ENCODE measurements around the gene DOCK6. TPM values are rescaled to one million over a fixed set of nuclear protein-coding genes. Genes with fewer than 3 reads are reported as not detected.

The DOCK6 gene
- total RNA-seq, 1 donor, result 183 TPM

DNA sequence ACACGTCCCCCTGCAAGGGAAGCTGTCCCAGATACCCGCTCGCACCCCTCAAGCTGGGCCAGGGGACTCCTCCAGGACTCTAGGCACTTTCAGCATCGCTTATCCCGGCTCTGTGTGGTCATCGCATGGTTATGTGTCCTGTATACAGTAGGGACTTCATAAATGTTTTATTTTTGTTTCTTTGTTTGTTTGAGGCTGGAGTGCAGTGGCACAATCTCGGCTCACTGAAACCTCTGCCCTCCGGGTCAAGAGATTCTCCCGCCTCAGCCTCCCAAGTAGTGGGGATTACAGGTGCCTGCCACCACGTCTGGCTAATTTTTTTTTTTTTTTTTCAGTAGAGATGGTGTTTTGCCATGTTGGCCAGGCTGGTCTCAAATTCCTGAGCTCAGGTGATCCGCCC lies 15.4 kb downstream of the DOCK6 start:
- no peaks in the 10 kb centered on the region for H3K79me2 ChIP-seq (ENCODE audit: insufficient read depth, low read length)
- H4K20me1 ChIP-seq (ENCODE audit: insufficient read depth, low read length), result no peaks in the 10 kb centered on the region
- no peaks in the 10 kb centered on the region for H3K9me3 ChIP-seq (ENCODE audit: low read depth, low read length)
- H2AFZ ChIP-seq (ENCODE audit: low read length), result no peak overlapping the region
- TF ChIP-seq, protein P1, sequence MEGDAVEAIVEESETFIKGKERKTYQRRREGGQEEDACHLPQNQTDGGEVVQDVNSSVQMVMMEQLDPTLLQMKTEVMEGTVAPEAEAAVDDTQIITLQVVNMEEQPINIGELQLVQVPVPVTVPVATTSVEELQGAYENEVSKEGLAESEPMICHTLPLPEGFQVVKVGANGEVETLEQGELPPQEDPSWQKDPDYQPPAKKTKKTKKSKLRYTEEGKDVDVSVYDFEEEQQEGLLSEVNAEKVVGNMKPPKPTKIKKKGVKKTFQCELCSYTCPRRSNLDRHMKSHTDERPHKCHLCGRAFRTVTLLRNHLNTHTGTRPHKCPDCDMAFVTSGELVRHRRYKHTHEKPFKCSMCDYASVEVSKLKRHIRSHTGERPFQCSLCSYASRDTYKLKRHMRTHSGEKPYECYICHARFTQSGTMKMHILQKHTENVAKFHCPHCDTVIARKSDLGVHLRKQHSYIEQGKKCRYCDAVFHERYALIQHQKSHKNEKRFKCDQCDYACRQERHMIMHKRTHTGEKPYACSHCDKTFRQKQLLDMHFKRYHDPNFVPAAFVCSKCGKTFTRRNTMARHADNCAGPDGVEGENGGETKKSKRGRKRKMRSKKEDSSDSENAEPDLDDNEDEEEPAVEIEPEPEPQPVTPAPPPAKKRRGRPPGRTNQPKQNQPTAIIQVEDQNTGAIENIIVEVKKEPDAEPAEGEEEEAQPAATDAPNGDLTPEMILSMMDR (IDR thresholded peaks at IDR 0.05; ENCODE audit: extremely low read depth, low read depth, low read length), result no peak
- H3K4me1 ChIP-seq (ENCODE audit: insufficient read depth, low read length), result peaks cover 7% of the 10 kb centered on the region
- no peak overlapping the region for H3K4me3 ChIP-seq (ENCODE audit: insufficient read depth, low read length)
- DNase-seq (ENCODE audit: insufficient read length, low spot score, missing footprints), result peak; percentile 62
- no peaks in the 10 kb centered on the region for H3K36me3 ChIP-seq (ENCODE audit: insufficient read depth, low read length)
- no peak overlapping the region for H3K27ac ChIP-seq (ENCODE audit: low read depth, low read length)
- H3K27me3 ChIP-seq (ENCODE audit: insufficient read depth, low read length), result no peaks in the 10 kb centered on the region
- H3K4me2 ChIP-seq (ENCODE audit: insufficient read depth, low read length), result no peak overlapping the region

DNA sequence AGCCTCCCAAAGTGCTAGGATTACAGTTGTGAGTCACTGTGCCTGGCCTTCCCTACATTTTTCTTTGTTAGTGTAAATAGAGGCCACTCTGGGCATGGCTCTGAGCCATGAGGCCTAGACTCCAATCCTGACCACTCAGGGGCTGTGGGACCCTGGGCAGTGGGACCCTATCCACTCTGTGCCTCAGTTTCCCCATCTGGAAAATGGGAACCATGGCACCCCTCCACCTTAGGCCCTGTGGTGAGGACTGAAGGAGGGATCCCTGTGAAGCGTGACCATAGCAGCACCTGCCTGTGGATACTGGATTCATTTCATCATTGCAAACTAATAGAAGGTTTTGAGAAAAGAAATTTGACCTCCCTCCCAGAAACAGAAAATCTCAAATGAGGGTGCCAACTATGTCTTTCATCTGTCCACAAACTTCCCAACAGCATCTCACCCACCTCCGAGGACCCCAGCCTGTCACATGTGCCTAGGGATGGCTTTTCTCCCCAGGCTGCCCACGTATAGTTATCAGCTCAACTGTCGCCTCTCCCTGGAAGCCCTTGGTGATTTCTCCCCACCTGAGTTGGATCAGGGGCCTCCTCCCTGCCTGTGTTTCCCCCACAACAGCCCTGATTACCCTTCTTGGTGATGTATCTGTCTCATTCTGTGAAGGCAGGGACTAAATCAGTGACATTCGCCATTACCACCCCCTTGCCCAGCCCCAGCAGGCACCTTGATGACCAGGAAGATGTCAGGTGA lies 17.3 kb downstream of the DOCK6 start:
- Histone ChIP-seq H3K27me3 (ENCODE audit: insufficient read depth, low read length) (no peaks in the 10 kb centered on the region), H3K4me2 (ENCODE audit: insufficient read depth, low read length) (no peak overlapping the region), H3K9me3 (ENCODE audit: low read depth, low read length) (no peaks in the 10 kb centered on the region), H3K4me3 (ENCODE audit: insufficient read depth, low read length) (no peak overlapping the region), H3K27ac (ENCODE audit: low read depth, low read length) (no peak overlapping the region), H3K79me2 (ENCODE audit: insufficient read depth, low read length) (no peaks in the 10 kb centered on the region), H3K4me1 (ENCODE audit: insufficient read depth, low read length) (peaks cover 7% of the 10 kb centered on the region), H2AFZ (ENCODE audit: low read length) (no peak overlapping the region), H3K36me3 (ENCODE audit: insufficient read depth, low read length) (no peaks in the 10 kb centered on the region), H4K20me1 (ENCODE audit: insufficient read depth, low read length) (no peaks in the 10 kb centered on the region)
- DNase-seq (ENCODE audit: insufficient read length, low spot score, missing footprints), result peak; percentile 51
- TF ChIP-seq, protein P1 (IDR thresholded peaks at IDR 0.05; ENCODE audit: extremely low read depth, low read depth, low read length), result no peak

DNA sequence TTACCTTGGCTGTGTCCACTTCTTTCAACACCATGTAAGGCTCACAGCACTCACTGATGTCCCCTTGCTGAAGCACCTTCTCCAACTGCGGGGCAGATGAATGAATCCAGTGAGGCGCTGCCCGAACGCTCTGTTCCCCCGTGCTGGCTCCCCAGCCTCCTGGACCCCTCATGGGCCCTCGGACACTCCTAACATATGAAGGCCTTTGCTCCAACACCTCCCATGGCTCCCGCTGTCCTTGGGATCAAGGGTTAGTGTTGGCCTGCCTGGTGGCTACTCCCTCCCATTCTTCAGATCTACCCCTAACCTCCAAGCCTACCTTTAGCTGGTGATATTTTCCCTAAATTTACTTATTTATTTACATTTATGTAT lies 18.5 kb downstream of the DOCK6 start:
- TF ChIP-seq, protein P1 (IDR thresholded peaks at IDR 0.05; ENCODE audit: extremely low read depth, low read depth, low read length), result no peak
- DNase-seq (ENCODE audit: insufficient read length, low spot score, missing footprints), result peak; percentile 31
- H3K9me3 ChIP-seq (ENCODE audit: low read depth, low read length), result no peaks in the 10 kb centered on the region
- peak overlapping the region; percentile 64 for H3K4me2 ChIP-seq (ENCODE audit: insufficient read depth, low read length)
- peaks cover 7% of the 10 kb centered on the region for H3K4me1 ChIP-seq (ENCODE audit: insufficient read depth, low read length)
- no peaks in the 10 kb centered on the region for H3K79me2 ChIP-seq (ENCODE audit: insufficient read depth, low read length)
- peaks cover 3% of the 10 kb centered on the region for H3K36me3 ChIP-seq (ENCODE audit: insufficient read depth, low read length)
- H2AFZ ChIP-seq (ENCODE audit: low read length), result peak overlapping the region; percentile 65
- no peak overlapping the region for H3K27ac ChIP-seq (ENCODE audit: low read depth, low read length)
- H4K20me1 ChIP-seq (ENCODE audit: insufficient read depth, low read length), result no peaks in the 10 kb centered on the region
- H3K27me3 ChIP-seq (ENCODE audit: insufficient read depth, low read length), result no peaks in the 10 kb centered on the region
- no peak overlapping the region for H3K4me3 ChIP-seq (ENCODE audit: insufficient read depth, low read length)

DNA sequence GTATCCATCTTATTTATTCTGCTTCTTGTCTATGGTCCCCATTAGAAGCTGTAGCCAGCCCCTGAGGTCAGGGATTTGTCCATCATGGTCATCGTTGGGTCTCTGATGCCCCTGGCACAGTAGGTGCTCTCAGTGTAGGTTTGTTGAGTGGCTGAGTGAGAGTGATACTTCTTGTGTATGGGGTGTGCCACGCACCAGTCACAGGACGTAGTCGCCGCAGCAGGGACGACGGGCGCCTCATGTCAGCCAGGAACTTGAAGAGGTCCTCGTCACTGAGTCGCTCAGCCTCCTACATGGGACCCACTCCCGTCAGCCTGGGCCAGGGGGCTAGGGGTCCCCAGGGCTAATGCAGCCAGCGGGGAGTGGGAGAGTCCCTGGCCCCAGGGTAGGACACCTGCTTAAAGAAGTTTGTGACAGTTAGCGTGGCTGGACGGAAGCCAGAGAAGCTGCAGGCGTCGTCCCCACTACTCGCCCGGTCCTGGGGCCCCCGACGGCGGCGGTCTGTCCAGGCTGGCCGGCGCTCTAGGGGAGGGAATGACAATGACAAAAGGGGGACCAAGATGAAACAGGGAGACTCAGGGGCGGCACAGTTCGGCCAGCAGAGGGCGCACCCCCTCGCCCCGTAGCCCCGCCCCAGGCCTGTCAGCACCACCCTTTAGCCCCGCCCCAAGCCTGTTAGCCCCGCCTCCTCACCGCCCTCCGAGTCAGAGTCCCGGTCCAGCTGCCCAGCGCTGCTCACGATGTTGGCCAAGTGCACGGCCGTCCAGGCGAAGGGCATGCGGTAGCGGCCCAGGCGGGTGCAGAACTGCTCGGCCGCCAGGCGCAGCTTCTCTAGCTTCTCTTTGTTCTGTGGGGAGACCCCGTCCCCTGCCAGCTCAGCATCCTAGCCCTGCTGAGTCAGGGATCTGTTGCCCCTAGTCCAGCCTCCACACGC lies 19.2 kb downstream of the DOCK6 start:
- Histone ChIP-seq H3K27me3 (ENCODE audit: insufficient read depth, low read length) (no peaks in the 10 kb centered on the region), H3K4me2 (ENCODE audit: insufficient read depth, low read length) (peak overlapping the region; percentile 64), H3K79me2 (ENCODE audit: insufficient read depth, low read length) (no peaks in the 10 kb centered on the region), H3K36me3 (ENCODE audit: insufficient read depth, low read length) (peaks cover 4% of the 10 kb centered on the region), H3K4me1 (ENCODE audit: insufficient read depth, low read length) (peaks cover 7% of the 10 kb centered on the region), H3K27ac (ENCODE audit: low read depth, low read length) (no peak overlapping the region), H2AFZ (ENCODE audit: low read length) (peak overlapping the region; percentile 65), H3K9me3 (ENCODE audit: low read depth, low read length) (no peaks in the 10 kb centered on the region), H4K20me1 (ENCODE audit: insufficient read depth, low read length) (no peaks in the 10 kb centered on the region), H3K4me3 (ENCODE audit: insufficient read depth, low read length) (no peak overlapping the region)
- DNase-seq (ENCODE audit: insufficient read length, low spot score, missing footprints), result peak; percentile 100
- TF ChIP-seq, protein P1 (IDR thresholded peaks at IDR 0.05; ENCODE audit: extremely low read depth, low read depth, low read length), result peak; percentile 55

Data from osteoblast (primary cell).